ENCODE data around the gene C16orf78.

DNA sequence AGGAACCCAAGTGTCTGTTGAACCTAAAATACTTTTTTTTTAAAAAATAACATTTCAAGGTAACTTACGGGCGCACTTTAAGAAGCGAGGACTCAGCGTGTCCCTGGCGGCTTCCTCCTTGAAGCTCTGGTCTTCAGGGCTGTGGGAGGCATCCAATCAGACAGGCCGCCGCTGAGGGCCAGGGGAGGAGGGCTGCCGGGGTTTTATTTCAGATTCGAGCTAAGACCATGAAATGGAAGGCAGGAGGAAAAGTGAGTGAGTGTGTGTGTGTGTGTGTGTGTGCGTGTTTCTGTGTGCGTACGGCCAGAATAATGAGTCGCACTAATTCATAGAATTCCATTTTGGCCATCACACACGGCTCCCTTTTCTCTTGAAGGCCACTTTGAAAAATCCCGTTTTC lies 41.1 kb downstream of the C16orf78 start:
- TF ChIP-seq, protein P1, sequence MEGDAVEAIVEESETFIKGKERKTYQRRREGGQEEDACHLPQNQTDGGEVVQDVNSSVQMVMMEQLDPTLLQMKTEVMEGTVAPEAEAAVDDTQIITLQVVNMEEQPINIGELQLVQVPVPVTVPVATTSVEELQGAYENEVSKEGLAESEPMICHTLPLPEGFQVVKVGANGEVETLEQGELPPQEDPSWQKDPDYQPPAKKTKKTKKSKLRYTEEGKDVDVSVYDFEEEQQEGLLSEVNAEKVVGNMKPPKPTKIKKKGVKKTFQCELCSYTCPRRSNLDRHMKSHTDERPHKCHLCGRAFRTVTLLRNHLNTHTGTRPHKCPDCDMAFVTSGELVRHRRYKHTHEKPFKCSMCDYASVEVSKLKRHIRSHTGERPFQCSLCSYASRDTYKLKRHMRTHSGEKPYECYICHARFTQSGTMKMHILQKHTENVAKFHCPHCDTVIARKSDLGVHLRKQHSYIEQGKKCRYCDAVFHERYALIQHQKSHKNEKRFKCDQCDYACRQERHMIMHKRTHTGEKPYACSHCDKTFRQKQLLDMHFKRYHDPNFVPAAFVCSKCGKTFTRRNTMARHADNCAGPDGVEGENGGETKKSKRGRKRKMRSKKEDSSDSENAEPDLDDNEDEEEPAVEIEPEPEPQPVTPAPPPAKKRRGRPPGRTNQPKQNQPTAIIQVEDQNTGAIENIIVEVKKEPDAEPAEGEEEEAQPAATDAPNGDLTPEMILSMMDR (IDR thresholded peaks at IDR 0.05) = no peak
- TF ChIP-seq POLR2A (IDR thresholded peaks at IDR 0.05) = no peak
